ENCODE data around the gene CD7.

GRCh38 chr17:82280537-82280936, 36.9 kb downstream of the CD7 start:
- TF ChIP-seq CTCF (conservative IDR thresholded peaks at IDR 0.05; ENCODE audit: low read depth, low read length) (no peak), EZH2 (IDR thresholded peaks at IDR 0.05; ENCODE audit: borderline replicate concordance, low read depth, low read length, poor library complexity, severe bottlenecking) (no peak)

Data from A673 (cell line).